Measurements from ENCODE around the gene IRAK3. TPM values are rescaled to one million over a fixed set of nuclear protein-coding genes. Genes with fewer than 3 reads are reported as not detected.

Gene IRAK3
- total RNA-seq, 1 experiment from 2014 or later, result 0.12 TPM

DNA sequence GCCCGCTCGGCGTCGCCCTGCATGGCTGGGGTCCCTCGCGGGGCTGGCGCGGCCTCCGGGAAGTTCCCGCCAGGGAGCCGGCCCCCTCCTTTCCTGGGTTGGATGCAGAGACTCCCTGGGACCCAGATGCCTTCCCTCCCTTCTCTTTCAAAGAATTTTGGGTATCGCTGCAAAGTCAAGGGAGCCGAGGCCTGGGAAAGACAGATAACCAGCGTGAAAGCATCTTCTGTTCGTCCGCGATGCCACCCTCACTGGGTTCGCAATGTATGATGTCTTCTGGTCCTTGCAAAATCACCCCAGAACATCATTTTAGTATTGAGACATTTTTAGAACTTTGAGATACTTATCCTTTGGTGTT lies 451 bp downstream of the IRAK3 start:
- no peaks in the 10 kb centered on the region for H3K27me3 ChIP-seq (ENCODE audit: insufficient read depth, low read length)
- no peaks in the 10 kb centered on the region for H3K4me1 ChIP-seq (ENCODE audit: control insufficient read depth in 1 of 2, insufficient read depth in 2 of 2, low read length in 2 of 2)
- ChIA-PET RAD21 (ENCODE audit: low non-redundant PET in 1 of 2, low total read pairs in 2 of 2, uncharacterized antibody in 2 of 2, unreplicated experiment in 2 of 2) (no interaction called here), POLR2A (interaction anchor here (2.3 kb wide), 1 partner anchor 20 kb away, joined by 11 read pairs; the partner anchor contains the start of gene TMBIM4), CTCF (no interaction called here)
- no peak overlapping the region for H3K4me2 ChIP-seq (ENCODE audit: low read length)
- no peaks in the 10 kb centered on the region for H3K79me2 ChIP-seq (ENCODE audit: insufficient read depth, low read length)
- no peak overlapping the region for H3K9ac ChIP-seq (ENCODE audit: low read length)
- intact Hi-C loops (cut with micrococcal nuclease), result no loop called here
- no peak for ATAC-seq
- H3K9me3 ChIP-seq (ENCODE audit: control insufficient read depth in 1 of 2, insufficient read depth in 1 of 2, low read depth in 1 of 2, low read length in 2 of 2), result no peaks in the 10 kb centered on the region
- H3K4me3 ChIP-seq (replicated peaks in 1 of 2; ENCODE audit: low read depth in 1 of 2, low read length in 2 of 2), result no peak overlapping the region
- no peaks in the 10 kb centered on the region for H3K36me3 ChIP-seq (ENCODE audit: control insufficient read depth in 1 of 2, insufficient read depth in 2 of 2, low read length in 2 of 2)
- DNase-seq (ENCODE audit: low read depth, low spot score), result no peak
- H4K20me1 ChIP-seq (ENCODE audit: insufficient read depth), result no peaks in the 10 kb centered on the region
- no peak for TF ChIP-seq EGR1 (IDR thresholded peaks at IDR 0.05; ENCODE audit: low read depth)
- H3K27ac ChIP-seq (ENCODE audit: low read depth, low read length), result no peak overlapping the region
- H2AFZ ChIP-seq (ENCODE audit: low read depth, low read length, poor library complexity, severe bottlenecking), result no peak overlapping the region
- H3K9me2 ChIP-seq (ENCODE audit: insufficient read depth), result no peaks in the 10 kb centered on the region; the same call in 1 of the 2 replicates
- BruUV-seq (replicated peaks), result no TSS peak

DNA sequence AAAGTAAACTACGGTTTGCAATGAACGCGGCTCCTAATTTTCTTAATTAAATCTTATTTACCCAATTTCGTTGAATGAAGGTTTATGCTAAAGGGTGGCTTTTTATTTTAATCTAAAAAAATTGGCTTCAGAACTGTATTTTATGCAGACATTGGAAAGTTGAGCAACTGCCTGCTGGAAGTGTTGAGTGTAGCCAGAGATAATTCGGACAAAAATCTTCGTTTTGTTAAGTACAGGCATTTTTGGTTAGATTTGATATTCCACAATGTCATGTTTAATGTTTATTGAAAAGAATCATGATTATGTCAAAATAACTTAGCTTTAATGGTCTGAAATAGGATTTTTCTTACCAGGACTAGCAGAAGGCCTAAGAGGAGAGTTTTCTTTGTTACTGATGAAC lies 875 bp downstream of the IRAK3 start:
- Histone ChIP-seq H3K9ac (ENCODE audit: low read length) (no peak overlapping the region), H3K4me1 (ENCODE audit: control insufficient read depth in 1 of 2, insufficient read depth in 2 of 2, low read length in 2 of 2) (no peaks in the 10 kb centered on the region), H3K4me3 (replicated peaks in 1 of 2; ENCODE audit: low read depth in 1 of 2, low read length in 2 of 2) (no peak overlapping the region), H3K36me3 (ENCODE audit: control insufficient read depth in 1 of 2, insufficient read depth in 2 of 2, low read length in 2 of 2) (no peaks in the 10 kb centered on the region), H2AFZ (ENCODE audit: low read depth, low read length, poor library complexity, severe bottlenecking) (no peak overlapping the region), H4K20me1 (ENCODE audit: insufficient read depth) (no peaks in the 10 kb centered on the region), H3K79me2 (ENCODE audit: insufficient read depth, low read length) (no peaks in the 10 kb centered on the region), H3K27me3 (ENCODE audit: insufficient read depth, low read length) (no peaks in the 10 kb centered on the region), H3K9me3 (ENCODE audit: control insufficient read depth in 1 of 2, insufficient read depth in 1 of 2, low read depth in 1 of 2, low read length in 2 of 2) (no peaks in the 10 kb centered on the region), H3K27ac (ENCODE audit: low read depth, low read length) (no peak overlapping the region), H3K4me2 (ENCODE audit: low read length) (no peak overlapping the region), H3K9me2 (ENCODE audit: insufficient read depth) (no peaks in the 10 kb centered on the region; the same call in 1 of the 2 replicates)
- RAD21 ChIA-PET (ENCODE audit: low non-redundant PET in 1 of 2, low total read pairs in 2 of 2, uncharacterized antibody in 2 of 2, unreplicated experiment in 2 of 2), result no interaction called here
- BruUV-seq (replicated peaks), result no TSS peak
- ATAC-seq (no peak), DNase-seq (ENCODE audit: low read depth, low spot score) (no peak)
- intact Hi-C loops (cut with micrococcal nuclease), result no loop called here
- POLR2A ChIA-PET, result interaction anchor here (2.3 kb wide), 1 partner anchor 20 kb away, joined by 11 read pairs; the partner anchor contains the start of gene TMBIM4
- CTCF ChIA-PET, result no interaction called here
- TF ChIP-seq RAD21 (IDR thresholded peaks at IDR 0.05; ENCODE audit: low read depth), result no peak
- no peak for TF ChIP-seq FOSL1 (IDR thresholded peaks at IDR 0.05; ENCODE audit: low read depth)
- TF ChIP-seq, protein P1, sequence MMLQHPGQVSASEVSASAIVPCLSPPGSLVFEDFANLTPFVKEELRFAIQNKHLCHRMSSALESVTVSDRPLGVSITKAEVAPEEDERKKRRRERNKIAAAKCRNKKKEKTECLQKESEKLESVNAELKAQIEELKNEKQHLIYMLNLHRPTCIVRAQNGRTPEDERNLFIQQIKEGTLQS (IDR thresholded peaks at IDR 0.05), result no peak
- TF ChIP-seq, protein P2, sequence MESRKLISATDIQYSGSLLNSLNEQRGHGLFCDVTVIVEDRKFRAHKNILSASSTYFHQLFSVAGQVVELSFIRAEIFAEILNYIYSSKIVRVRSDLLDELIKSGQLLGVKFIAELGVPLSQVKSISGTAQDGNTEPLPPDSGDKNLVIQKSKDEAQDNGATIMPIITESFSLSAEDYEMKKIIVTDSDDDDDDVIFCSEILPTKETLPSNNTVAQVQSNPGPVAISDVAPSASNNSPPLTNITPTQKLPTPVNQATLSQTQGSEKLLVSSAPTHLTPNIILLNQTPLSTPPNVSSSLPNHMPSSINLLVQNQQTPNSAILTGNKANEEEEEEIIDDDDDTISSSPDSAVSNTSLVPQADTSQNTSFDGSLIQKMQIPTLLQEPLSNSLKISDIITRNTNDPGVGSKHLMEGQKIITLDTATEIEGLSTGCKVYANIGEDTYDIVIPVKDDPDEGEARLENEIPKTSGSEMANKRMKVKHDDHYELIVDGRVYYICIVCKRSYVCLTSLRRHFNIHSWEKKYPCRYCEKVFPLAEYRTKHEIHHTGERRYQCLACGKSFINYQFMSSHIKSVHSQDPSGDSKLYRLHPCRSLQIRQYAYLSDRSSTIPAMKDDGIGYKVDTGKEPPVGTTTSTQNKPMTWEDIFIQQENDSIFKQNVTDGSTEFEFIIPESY (IDR thresholded peaks at IDR 0.05; ENCODE audit: extremely low read depth, insufficient replicate concordance, low read length), result no peak
- TF ChIP-seq SIN3A (IDR thresholded peaks at IDR 0.05; ENCODE audit: low read depth), result no peak
- TF ChIP-seq SRF (IDR thresholded peaks at IDR 0.05; ENCODE audit: low read depth), result no peak
- TF ChIP-seq JUND (IDR thresholded peaks at IDR 0.05), result no peak
- TF ChIP-seq CBX3 (IDR thresholded peaks at IDR 0.05; ENCODE audit: low read depth), result no peak
- TF ChIP-seq, protein P3, sequence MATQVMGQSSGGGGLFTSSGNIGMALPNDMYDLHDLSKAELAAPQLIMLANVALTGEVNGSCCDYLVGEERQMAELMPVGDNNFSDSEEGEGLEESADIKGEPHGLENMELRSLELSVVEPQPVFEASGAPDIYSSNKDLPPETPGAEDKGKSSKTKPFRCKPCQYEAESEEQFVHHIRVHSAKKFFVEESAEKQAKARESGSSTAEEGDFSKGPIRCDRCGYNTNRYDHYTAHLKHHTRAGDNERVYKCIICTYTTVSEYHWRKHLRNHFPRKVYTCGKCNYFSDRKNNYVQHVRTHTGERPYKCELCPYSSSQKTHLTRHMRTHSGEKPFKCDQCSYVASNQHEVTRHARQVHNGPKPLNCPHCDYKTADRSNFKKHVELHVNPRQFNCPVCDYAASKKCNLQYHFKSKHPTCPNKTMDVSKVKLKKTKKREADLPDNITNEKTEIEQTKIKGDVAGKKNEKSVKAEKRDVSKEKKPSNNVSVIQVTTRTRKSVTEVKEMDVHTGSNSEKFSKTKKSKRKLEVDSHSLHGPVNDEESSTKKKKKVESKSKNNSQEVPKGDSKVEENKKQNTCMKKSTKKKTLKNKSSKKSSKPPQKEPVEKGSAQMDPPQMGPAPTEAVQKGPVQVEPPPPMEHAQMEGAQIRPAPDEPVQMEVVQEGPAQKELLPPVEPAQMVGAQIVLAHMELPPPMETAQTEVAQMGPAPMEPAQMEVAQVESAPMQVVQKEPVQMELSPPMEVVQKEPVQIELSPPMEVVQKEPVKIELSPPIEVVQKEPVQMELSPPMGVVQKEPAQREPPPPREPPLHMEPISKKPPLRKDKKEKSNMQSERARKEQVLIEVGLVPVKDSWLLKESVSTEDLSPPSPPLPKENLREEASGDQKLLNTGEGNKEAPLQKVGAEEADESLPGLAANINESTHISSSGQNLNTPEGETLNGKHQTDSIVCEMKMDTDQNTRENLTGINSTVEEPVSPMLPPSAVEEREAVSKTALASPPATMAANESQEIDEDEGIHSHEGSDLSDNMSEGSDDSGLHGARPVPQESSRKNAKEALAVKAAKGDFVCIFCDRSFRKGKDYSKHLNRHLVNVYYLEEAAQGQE (IDR thresholded peaks at IDR 0.05; ENCODE audit: low read depth), result no peak
- TF ChIP-seq, protein P4, sequence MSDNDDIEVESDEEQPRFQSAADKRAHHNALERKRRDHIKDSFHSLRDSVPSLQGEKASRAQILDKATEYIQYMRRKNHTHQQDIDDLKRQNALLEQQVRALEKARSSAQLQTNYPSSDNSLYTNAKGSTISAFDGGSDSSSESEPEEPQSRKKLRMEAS (IDR thresholded peaks at IDR 0.05), result no peak
